Fibroblast of skin of right quadriceps (primary cell): ENCODE measurements around the gene PIGA.
"Not testable (repeated sequence)": the region's sequence is repeated elsewhere in the genome, so short reads cannot be mapped to it uniquely, and the experiment has no call there.

Experiments used
- DNase-seq: peaks from one replicate; pipeline ENCODE4 v3.0.0-alpha.2; 2013

PIGA gene

DNA sequence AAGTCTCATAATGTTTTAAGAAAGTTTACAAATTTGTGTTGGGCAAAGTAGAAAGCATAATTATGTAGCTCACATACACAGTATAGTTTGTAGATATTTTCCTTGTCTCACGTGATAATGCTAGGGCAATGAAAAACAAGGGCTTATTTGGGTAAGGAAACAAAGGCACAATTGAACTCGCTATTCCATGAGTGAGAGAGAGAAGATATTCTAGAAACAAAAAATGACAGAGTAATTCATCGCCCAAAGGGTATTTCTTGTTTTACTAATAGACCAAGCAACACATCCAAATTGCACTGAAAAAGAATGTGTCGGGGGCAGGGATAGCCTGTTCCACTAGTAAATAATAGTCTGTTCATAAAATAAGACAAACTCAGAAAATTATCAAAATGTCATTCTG, 16.2 kb downstream of the PIGA start:
- DNase-seq, result no peak

- no peak for DNase-seq
Observed at GRCh38 chrX:15315509-15315908, 19.8 kb downstream of the PIGA start, which contains the start of gene ASB11. Gene ASB11, minus strand, starts transcription at chrX:15315640. Its CDS starts 35 bp downstream, at chrX:15315605.

GRCh38 chrX:15314472-15314871, 20.9 kb downstream of the PIGA start:
- DNase-seq, result no peak

DNA sequence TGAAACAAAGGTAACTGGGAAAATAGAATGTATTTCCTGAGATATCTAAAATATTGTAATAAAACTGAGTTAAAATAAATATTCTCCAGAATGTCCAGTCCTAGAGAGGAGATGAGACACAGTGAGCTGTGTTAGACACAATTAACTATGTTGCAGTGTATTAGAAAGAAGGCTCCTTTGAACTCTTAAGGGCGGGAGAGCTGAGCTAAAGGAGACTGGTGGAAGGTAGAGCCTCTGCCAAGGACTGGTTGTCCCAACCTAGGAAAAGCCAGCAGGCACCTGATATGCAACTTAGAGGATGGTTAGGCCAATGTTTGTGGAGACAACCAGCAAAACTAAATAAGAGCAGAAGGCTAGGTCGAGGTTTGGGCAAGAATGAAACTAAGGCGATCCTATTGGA, 24.2 kb downstream of the PIGA start:
- DNase-seq, result no peak

- peak; percentile 39 for DNase-seq
Observed at GRCh38 chrX:15310117-15310516, 25.2 kb downstream of the PIGA start.

GRCh38 chrX:15305899-15306298, 29.4 kb downstream of the PIGA start:
- DNase-seq, result not testable (repeated sequence)

GRCh38 chrX:15301924-15302323, 33.4 kb downstream of the PIGA start:
- peak; percentile 9 for DNase-seq

DNA sequence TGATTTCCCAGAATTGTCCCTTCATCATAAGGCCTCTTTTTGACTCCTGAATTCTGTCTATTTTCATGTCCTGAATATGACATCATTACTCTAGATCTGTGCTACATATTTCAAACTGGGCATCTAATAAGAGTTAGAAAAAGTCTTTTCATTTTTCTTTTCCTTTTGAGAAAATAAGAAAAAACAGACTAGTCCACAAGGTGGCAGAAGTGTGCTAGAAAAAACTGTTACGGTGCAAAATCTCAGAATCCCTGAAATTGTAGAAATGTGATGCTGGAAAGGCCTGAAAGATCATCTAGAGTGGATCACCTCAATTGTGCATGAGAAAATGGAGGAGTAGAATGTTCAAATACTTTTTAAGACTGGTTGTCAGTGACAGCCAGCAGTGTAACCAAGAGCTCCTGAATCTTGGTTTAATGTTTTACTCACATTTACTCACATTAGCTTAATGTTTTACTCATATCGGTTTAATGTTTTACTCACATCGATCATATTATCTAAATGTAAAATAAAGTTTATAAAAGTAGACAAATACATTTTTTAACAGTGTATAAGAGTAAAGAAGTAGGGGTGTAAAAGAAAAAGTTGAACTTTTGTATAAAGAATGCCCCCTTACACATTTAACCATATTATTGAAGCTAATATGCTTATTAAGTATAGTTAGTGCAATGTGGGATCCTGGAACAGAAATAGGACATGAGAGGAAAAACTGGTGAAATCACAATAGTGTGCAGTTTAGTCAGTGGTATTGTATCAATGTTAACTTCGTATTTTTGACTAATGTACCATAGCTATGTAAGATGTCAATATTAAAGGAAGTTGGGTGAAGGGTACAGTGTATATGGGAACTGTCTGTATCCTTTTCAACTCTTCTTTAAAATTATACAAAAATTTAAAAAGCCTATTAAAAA, 35.1 kb downstream of the PIGA start:
- DNase-seq, result no peak

DNA sequence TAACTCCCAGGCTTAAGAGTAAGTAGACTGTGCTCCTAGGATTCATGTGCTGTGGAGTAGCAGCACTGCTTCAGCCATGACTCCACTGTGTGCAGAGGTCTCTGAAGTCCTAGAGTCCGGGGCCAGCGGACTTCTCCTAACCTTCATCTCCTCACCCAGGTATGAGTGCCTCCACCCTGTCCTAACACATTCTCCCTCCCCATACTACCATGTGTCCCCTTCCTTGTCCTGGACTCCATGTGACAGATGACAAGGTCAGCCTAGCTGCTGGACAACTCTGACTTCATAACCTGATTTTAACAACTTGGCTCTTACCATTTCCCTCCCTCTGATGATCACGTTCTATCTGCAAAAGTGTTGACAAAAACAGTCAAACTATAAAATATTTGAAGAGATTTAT, 36.5 kb downstream of the PIGA start:
- no peak for DNase-seq

DNA sequence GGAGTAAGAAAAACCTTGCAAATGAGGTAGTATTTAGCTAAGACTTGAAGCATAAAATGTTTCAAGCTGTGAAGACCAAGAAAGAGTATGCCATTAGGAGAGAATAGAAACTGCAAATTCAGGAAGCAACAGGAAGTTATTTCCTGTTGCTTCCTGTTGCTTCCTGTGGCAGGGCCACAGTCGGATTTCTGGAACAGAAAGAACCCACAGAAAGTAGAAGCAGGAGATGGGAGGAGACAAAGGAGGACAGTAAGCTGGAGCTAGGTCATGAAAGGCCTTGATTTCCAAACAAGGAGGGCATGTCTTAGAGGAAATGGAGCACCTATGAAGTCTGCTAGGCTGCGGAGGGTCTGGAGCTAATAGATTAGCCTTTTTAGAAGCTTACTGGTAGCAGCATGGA, 37.1 kb downstream of the PIGA start:
- DNase-seq, result no peak

- DNase-seq, result no peak
Observed at GRCh38 chrX:15293451-15293850, 41.9 kb downstream of the PIGA start.

- no peak for DNase-seq
Observed at GRCh38 chrX:15292861-15293260, 42.5 kb downstream of the PIGA start.

DNA sequence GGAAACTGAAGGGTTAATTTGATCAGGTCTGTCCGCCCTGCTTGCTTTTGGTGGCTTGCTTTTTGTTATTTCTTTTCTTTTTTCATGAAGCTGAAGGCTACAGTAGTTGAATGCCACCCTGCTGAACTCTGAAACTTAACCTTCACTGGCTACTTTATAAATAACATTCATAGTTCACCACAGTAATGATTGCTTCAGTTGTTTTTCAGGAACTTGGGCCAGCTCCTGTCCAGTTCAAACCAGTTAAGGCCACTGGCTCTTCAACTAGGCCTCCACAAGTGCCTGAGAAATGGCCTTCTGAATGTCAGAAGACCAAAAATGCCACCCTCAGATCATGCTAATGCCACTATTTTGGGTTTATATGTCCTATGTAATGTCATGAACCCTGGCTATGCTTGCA, 57.7 kb downstream of the PIGA start:
- no peak for DNase-seq

DNA sequence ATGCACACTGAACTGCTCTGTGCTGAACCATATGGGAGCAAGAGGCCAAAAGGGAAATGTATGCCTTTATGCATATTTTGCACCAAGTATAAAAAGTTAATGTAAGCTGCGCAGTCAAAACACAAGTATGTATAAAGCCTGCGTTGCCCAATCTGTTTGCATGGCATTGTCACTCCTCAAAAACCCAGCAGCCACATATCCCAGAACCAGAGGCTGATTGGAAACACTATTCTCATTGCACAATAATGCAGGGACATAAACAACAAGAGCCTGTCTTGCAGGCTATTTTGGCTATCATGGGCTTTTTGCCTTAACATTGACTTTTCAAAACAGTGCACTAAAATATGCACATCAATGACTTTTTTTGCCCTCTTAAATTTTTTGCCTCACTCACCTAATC, 60.4 kb downstream of the PIGA start:
- peak; percentile 8 for DNase-seq

DNA sequence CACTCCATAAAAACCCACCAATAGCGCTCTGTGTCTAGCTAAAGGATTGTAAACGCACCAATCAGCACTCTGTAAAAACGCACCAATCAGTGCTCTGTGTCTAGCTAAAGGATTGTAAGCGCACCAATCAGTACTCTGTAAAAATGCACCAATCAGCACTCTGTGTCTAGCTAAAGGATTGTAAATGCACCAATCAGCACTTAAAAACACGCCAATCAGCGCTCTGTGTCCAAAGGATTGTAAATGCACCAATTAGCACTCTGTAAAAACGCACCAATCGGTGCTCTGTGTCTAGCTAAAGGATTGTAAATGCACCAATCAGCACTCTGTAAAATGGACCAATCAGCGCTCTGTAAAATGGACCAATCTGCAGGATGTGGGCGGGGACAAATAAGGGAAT, 62.0 kb downstream of the PIGA start:
- DNase-seq, result not testable (repeated sequence)

DNA sequence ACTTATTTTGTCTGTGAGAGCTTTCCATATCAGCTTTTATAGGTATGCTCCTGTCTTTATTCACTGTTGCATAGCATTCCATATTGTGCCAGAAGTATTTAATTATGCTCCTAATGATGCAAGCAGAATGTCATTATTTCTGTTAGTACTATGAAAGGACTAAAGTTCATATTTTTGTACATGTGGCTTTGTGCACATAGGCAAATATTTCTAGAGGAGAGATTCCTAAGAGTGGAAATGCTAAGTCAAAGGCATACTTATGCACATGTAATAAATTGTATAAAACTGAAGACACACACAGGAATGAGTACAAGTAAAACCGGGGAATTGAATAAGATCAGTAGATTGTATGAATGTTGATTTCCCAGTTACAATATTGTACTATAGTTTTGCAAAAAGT, 63.6 kb downstream of the PIGA start:
- DNase-seq, result no peak

DNA sequence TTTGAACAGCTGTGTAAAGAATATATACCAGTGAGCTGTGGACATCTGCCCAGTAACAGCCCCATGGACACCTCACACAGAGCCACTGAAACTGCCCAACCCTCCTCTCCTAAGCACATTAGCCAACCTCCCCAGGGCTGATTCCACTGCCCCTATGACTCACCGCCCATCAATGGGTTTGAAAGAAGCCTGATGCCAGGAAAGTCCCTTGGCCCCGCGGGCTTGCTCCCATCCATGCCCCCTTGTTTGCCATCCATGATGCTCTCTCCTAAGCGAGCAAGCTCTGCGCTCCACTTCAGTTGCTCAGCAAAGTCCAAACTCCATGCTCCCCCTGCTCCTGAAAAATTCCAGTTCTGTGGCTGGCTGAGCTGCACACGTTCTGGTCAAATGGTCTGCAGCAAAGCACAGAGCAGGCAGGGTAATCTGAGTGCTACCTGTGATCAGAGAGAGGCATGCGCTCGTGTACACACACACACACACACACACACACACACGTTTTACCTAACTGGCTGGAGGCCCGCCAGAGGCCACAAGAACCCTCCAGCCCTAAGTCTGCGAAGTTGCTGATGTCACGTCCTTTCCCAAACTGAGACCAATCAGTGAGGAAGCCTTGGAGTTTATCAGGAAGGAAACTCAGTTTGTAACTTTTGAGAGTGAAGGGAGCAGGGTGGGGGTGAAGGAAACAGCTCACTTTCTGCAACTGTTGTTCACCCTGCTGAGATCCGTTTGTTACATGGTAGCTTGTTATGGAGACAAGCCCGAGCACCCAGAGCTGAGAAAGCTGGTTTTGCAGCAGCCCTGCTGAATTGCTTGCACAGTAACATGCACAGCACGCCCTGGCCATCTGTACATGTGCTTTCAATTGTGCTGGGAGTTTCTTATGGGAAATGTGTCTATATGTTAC, 65.5 kb downstream of the PIGA start, which contains the start of gene ASB9:
ASB9 (minus strand) TSS at position 466 of the 904 bp plus-strand sequence; CDS start at position 257, 209 bp downstream.
- DNase-seq, result peak; percentile 61
